A673 (cell line): ENCODE data around the gene ZNF433. TPM values are rescaled to one million over a fixed set of nuclear protein-coding genes. Genes with fewer than 3 reads are reported as not detected.

ENCODE experiments used
- BruUV-seq: library from RNA; stranded (reverse); fragments of 400-500 nt; replicated peaks from 2 replicates; lab custom pipeline; 2021; lab: Mats Ljungman, UMichigan
- CTCF ChIA-PET: fragments of 300-600 bp; sonication (Branson Sonifier 250); formaldehyde crosslinking; loops from one replicate; lab custom pipeline; 2022; ENCODE audit warnings: antibody characterized with exemption; lab: Charles Lee
- POLR2A ChIA-PET: fragments of 300-600 bp; sonication (Branson Sonifier 250); formaldehyde crosslinking; loops from one replicate; lab custom pipeline; 2022; ENCODE audit warnings: antibody characterized with exemption; ENCODE audit not compliant: low non-redundant PET; lab: Charles Lee
- DNase-seq: peaks from one replicate; pipeline ENCODE4 v3.0.0-alpha.2; 2015; ENCODE audit warnings: low spot score
- H3K27ac ChIP-seq: fragments of 200-600 bp; sonication (generic); 2 replicates; pipeline ENCODE4 v1.5.1; 2016; ENCODE audit warnings: mixed run types, low read depth, mild to moderate bottlenecking, mixed read lengths, antibody characterized with exemption, low read length; ENCODE audit not compliant: poor library complexity, severe bottlenecking
- H3K27me3 ChIP-seq: fragments of 200-600 bp; sonication (generic); replicated peaks from 2 replicates; pipeline ENCODE4 v1.6.1; 2017; ENCODE audit warnings: mixed run types, low read depth, mild to moderate bottlenecking, mixed read lengths, antibody characterized with exemption, low read length; ENCODE audit not compliant: insufficient read depth, poor library complexity
- H3K36me3 ChIP-seq: fragments of 200-600 bp; sonication (generic); 2 replicates; pipeline ENCODE4 v1.6.1; 2016; ENCODE audit warnings: mixed run types, mild to moderate bottlenecking, mixed read lengths, antibody characterized with exemption, low read length; ENCODE audit not compliant: insufficient read depth, poor library complexity, severe bottlenecking
- H3K4me1 ChIP-seq: fragments of 200-600 bp; sonication (generic); 2 replicates; pipeline ENCODE4 v1.6.1; 2017; ENCODE audit warnings: mixed run types, mild to moderate bottlenecking, mixed read lengths, antibody characterized with exemption, low read length; ENCODE audit not compliant: insufficient read depth, poor library complexity, severe bottlenecking
- H3K4me3 ChIP-seq: fragments of 200-600 bp; sonication (generic); 2 replicates; pipeline ENCODE4 v1.5.1; 2016; ENCODE audit warnings: low read depth, mixed run types, mild to moderate bottlenecking, mixed read lengths, low read length; ENCODE audit not compliant: poor library complexity, severe bottlenecking
- H3K9me3 ChIP-seq: fragments of 200-600 bp; sonication (generic); 2 replicates; pipeline ENCODE4 v1.6.1; 2016; ENCODE audit warnings: mixed run types, low read depth, mild to moderate bottlenecking, mixed read lengths, antibody characterized with exemption, low read length; ENCODE audit not compliant: poor library complexity, severe bottlenecking
- CTCF ChIP-seq: fragments of 300-800, 200-600 bp; sonication (generic); conservative IDR thresholded peaks from 2 replicates; pipeline ENCODE4 v1.5.1; 2017; ENCODE audit warnings: low read depth, mild to moderate bottlenecking, antibody characterized with exemption, low read length, moderate library complexity, mixed read lengths
- EZH2 ChIP-seq: fragments of 200-600 bp; sonication (generic); IDR thresholded peaks from 2 replicates; pipeline ENCODE4 v1.6.1; 2017; ENCODE audit warnings: borderline replicate concordance, low read depth, mild to moderate bottlenecking, mixed read lengths, antibody characterized with exemption, low read length; ENCODE audit not compliant: poor library complexity, severe bottlenecking
- intact Hi-C: fragments of 100-400 bp; cut with micrococcal nuclease; formaldehyde crosslinking; loops from one replicate; pipeline ENCODE4 v1.10.0; 2022; ENCODE audit not compliant: unreplicated experiment
- total RNA-seq: library from RNA; stranded (reverse); gene quantifications from 2 replicates; pipeline ENCODE4 v1.2.3, GENCODE V29; 2021

Gene ZNF433
- total RNA-seq, 1 experiment from 2014 or later: 2.2 TPM

DNA sequence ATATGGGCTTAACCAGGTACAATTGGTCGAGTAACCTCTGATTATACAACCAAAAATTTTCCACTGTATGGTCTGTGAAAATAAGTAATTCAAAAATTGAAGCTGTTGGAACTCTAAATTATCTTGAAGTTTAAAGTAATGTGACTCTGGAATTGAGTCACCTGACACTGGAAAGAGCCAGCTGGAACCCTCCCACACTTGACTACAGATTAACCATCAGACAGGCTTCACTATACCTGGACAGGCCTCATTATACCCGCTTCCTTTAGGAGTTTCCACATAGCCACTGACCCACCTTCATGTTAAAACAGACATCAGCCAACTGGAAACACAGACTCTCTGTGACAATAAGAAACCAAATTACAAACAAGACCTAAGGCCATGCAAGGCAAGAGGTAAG, 1.3 kb downstream of the ZNF433 start:
- TF ChIP-seq CTCF (no peak), EZH2 (no peak)
- no peaks in the 10 kb centered on the region for H3K4me1 ChIP-seq
- no peaks in the 10 kb centered on the region for H3K9me3 ChIP-seq
- no peaks in the 10 kb centered on the region for H3K36me3 ChIP-seq
- ChIA-PET CTCF (no interaction called here), POLR2A (no interaction called here)
- BruUV-seq: no TSS peak
- no peak overlapping the region for H3K4me3 ChIP-seq
- no peak overlapping the region for H3K27ac ChIP-seq
- no peaks in the 10 kb centered on the region for H3K27me3 ChIP-seq
- no peak for DNase-seq
- intact Hi-C loops: no loop called here

DNA sequence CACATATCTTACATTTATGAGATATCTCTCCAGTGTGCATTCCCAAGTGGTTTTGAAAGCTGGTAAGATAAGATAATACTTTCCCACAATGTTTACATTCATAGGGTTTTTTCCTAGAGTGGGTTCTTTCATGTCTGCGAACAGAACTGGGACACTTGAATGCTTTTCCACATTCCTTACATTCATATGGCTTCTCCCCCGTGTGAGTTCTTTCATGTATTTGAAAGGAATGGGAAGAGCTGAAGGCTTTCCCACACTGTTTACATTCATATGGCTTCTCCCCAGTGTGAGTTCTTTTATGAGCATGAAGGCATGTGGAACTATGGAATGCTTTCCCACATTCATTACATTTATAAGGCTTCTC, 19.7 kb downstream of the ZNF433 start:
- no TSS peak for BruUV-seq
- DNase-seq: no peak
- H3K9me3 ChIP-seq: peaks cover 61% of the 10 kb centered on the region

GRCh38 chr19:12015015-12015752, 20.3 kb downstream of the ZNF433 start:
- no TSS peak for BruUV-seq
- no peak for TF ChIP-seq EZH2
- TF ChIP-seq CTCF: no peak
- DNase-seq: no peak
- Histone ChIP-seq H3K27me3 (no peaks in the 10 kb centered on the region), H3K4me3 (no peak overlapping the region), H3K4me1 (no peaks in the 10 kb centered on the region), H3K36me3 (peaks cover 37% of the 10 kb centered on the region), H3K27ac (no peak overlapping the region), H3K9me3 (peaks cover 61% of the 10 kb centered on the region)
- intact Hi-C loops: no loop called here
- ChIA-PET CTCF (no interaction called here), POLR2A (no interaction called here)

More for the DNA sequence above, 19.7 kb downstream of the ZNF433 start:
- POLR2A ChIA-PET: no interaction called here
- H3K36me3 ChIP-seq: peaks cover 37% of the 10 kb centered on the region
- TF ChIP-seq CTCF (no peak), EZH2 (no peak)
- no peak overlapping the region for H3K4me3 ChIP-seq
- no peaks in the 10 kb centered on the region for H3K27me3 ChIP-seq
- no peak overlapping the region for H3K27ac ChIP-seq
- H3K4me1 ChIP-seq: no peaks in the 10 kb centered on the region
- CTCF ChIA-PET: no interaction called here
- intact Hi-C loops: no loop called here
